ENCODE results near the gene SLC12A7.

- no peak for TF ChIP-seq POLR2A (IDR thresholded peaks at IDR 0.05; ENCODE audit: low read length)
- TF ChIP-seq GATA1 (IDR thresholded peaks at IDR 0.05; ENCODE audit: low read depth, low read length): no peak
Observed at GRCh38 chr5:1007221-1007680, 104.6 kb downstream of the SLC12A7 start.
